Keratinocyte (primary cell): Measurements from ENCODE around the gene USP47. TPM values are rescaled to one million over a fixed set of nuclear protein-coding genes. Genes with fewer than 3 reads are reported as not detected.
A peak's percentile ranks its signal among the peaks of the same experiment; 100 is the strongest.

Experiments used
- DNase-seq: peaks from one replicate; pipeline ENCODE4 v3.0.0-alpha.2; 2011; ENCODE audit warnings: low read depth, missing footprints, low spot score
- FAIRE-seq: peaks from 2 replicates; lab custom pipeline; 2011; peaks lifted over from hg19 to GRCh38; lab: Jason Lieb, UNC
- H2AFZ ChIP-seq: 2 replicates; pipeline ENCODE4 v1.6.0; 2012; ENCODE audit warnings: low read length, control low read depth, inconsistent platforms; ENCODE audit not compliant: control insufficient read depth
- H3K27ac ChIP-seq: 2 replicates; pipeline ENCODE4 v1.5.1; 2011; ENCODE audit warnings: low read length; ENCODE audit not compliant: control insufficient read depth, insufficient read depth
- H3K27me3 ChIP-seq: 3 replicates; pipeline ENCODE4 v1.6.0; 2011; ENCODE audit warnings: low read length; ENCODE audit not compliant: control insufficient read depth, insufficient read depth; ENCODE audit errors: extremely low read depth
- H3K36me3 ChIP-seq, 2 experiments: 2 replicates in 1 of 2; 3 replicates in 1 of 2; pipeline ENCODE4 v1.5.1; 2011; ENCODE audit warnings: low read length in 2 of 2, mild to moderate bottlenecking in 1 of 2; ENCODE audit not compliant: control insufficient read depth in 2 of 2, insufficient read depth in 2 of 2; ENCODE audit errors: extremely low read depth in 1 of 2
- H3K4me1 ChIP-seq: 3 replicates; pipeline ENCODE4 v1.5.1; 2011; ENCODE audit warnings: low read length; ENCODE audit not compliant: control insufficient read depth, insufficient read depth; ENCODE audit errors: extremely low read depth
- H3K4me2 ChIP-seq: 3 replicates; pipeline ENCODE4 v1.6.0; 2011; ENCODE audit warnings: low read depth, low read length; ENCODE audit not compliant: control insufficient read depth, insufficient read depth; ENCODE audit errors: extremely low read depth
- H3K4me3 ChIP-seq, 3 experiments: fragments of 200-600 bp in 1 of 3; sonication (generic) in 1 of 3; 2 replicates in 2 of 3; 3 replicates in 1 of 3; pipeline ENCODE4 v1.5.1; 2011 to 2016; ENCODE audit warnings: low read length in 3 of 3, mild to moderate bottlenecking in 3 of 3, control low read depth in 2 of 3, inconsistent platforms in 1 of 3, low read depth in 1 of 3, mixed read lengths in 1 of 3, mixed run types in 1 of 3, moderate library complexity in 1 of 3; ENCODE audit not compliant: control insufficient read depth in 2 of 3, insufficient read depth in 2 of 3; ENCODE audit errors: extremely low read depth in 1 of 3
- H3K79me2 ChIP-seq: 2 replicates; pipeline ENCODE4 v1.6.0; 2012; ENCODE audit warnings: low read length; ENCODE audit not compliant: control insufficient read depth, insufficient read depth
- H3K9ac ChIP-seq: 3 replicates; pipeline ENCODE4 v1.6.0; 2011; ENCODE audit warnings: low read length; ENCODE audit not compliant: control insufficient read depth, insufficient read depth; ENCODE audit errors: extremely low read depth
- H3K9me1 ChIP-seq: 3 replicates; pipeline ENCODE4 v1.6.0; 2011; ENCODE audit warnings: low read length; ENCODE audit not compliant: control insufficient read depth, insufficient read depth; ENCODE audit errors: extremely low read depth
- H3K9me3 ChIP-seq: 2 replicates; pipeline ENCODE4 v1.5.1; 2012; ENCODE audit warnings: low read depth, low read length; ENCODE audit not compliant: control insufficient read depth
- H4K20me1 ChIP-seq: 3 replicates; pipeline ENCODE4 v1.6.0; 2011; ENCODE audit warnings: low read length; ENCODE audit not compliant: control insufficient read depth, insufficient read depth; ENCODE audit errors: extremely low read depth
- CTCF ChIP-seq, 3 experiments: IDR thresholded peaks in 1 of 3; conservative IDR thresholded peaks in 1 of 3; optimal IDR thresholded peaks in 1 of 3; 2 replicates in 2 of 3; 3 replicates in 1 of 3; pipeline versions ENCODE3 to v1.5.1; 2011; ENCODE audit warnings: low read length in 3 of 3, mild to moderate bottlenecking in 3 of 3, moderate library complexity in 2 of 3, control low read depth in 1 of 3, inconsistent platforms in 1 of 3; ENCODE audit not compliant: insufficient read depth in 2 of 3; ENCODE audit errors: extremely low read depth in 1 of 3
- EZH2 ChIP-seq: IDR thresholded peaks from one replicate; pipeline ENCODE4 v1.6.1; 2012; ENCODE audit warnings: inconsistent platforms, mild to moderate bottlenecking, low read length, moderate library complexity
- dilution Hi-C: fragments of 300-500 bp; cut with MboI; formaldehyde crosslinking; loops from one replicate; pipeline ENCODE4 v1.7.0; 2020; ENCODE audit warnings: low sequenced_read_pairs; ENCODE audit not compliant: extremely low pct_ligation_motif_present
- polyA plus RNA-seq, 5 experiments: library from polyadenylated mRNA; depleted of rRNA in 3 of 5; stranded (reverse) in 3 of 5; stranded (forward) in 1 of 5; unstranded in 1 of 5; fragments of >200 nt; gene quantifications; 1 replicate in 1 of 5; 2 replicates in 3 of 5; 3 replicates in 1 of 5; pipeline versions ENCODE4 v1.2.1 to v1.2.3, GENCODE V29; 2011 to 2012; ENCODE audit warnings: missing spikeins in 2 of 5, low read depth in 1 of 5, low replicate concordance in 1 of 5

USP47 gene
- polyA plus RNA-seq, 1 donor (not counting 4 experiments of a cell fraction or from before 2014, with no cell fraction given), result 22.4 TPM

DNA sequence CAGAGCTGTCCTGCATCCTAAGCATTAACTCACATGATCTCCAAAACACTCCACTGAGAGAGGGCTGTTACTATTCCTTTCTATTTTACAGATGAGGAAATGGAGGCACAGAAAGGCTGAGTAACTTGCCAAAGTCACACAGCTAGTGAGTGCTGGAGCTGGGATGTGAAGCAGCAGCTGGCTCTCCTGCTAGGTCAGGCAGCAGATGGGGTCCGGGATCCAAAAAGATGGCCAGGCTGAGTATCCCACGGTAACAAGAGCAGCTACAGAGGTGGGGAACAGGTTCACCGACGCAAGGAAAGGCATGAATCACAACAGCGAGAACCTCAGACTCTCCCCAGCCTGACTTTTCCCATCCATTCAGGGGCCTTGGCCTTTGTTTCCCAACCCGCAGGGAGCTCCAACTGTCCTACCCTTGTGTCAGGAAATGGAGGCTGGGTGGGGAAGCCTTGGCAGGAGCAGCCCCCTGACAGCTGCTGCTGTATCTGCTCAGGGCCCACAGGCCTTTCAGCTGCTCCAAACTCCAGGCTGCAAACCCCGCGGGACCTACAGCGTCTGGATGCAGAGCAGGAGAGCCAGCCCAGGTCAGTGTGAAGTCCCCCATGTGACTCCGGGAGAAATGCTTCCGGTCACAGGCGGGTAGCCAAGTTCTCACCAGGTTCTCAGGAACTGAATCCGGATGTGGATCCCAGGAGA, 137.2 kb downstream of the USP47 start:
- H3K9ac ChIP-seq, result no peak overlapping the region
- H3K27ac ChIP-seq, result peak overlapping the region; percentile 49
- no peak overlapping the region for H2AFZ ChIP-seq
- H3K4me2 ChIP-seq, result no peak overlapping the region
- H3K79me2 ChIP-seq, result peaks cover 18% of the 10 kb centered on the region
- DNase-seq (no peak), FAIRE-seq (peak; percentile 52)
- no peaks in the 10 kb centered on the region for H4K20me1 ChIP-seq
- no peaks in the 10 kb centered on the region for H3K9me3 ChIP-seq
- dilution Hi-C loops, result no loop called here
- peaks cover 69% of the 10 kb centered on the region for H3K4me1 ChIP-seq
- TF ChIP-seq EZH2, result no peak
- TF ChIP-seq CTCF (optimal IDR thresholded peaks at IDR 0.05 in 1 of 3, IDR thresholded peaks at IDR 0.05 in 1 of 3, conservative IDR thresholded peaks at IDR 0.05 in 1 of 3; ENCODE audit: extremely low read depth in 1 of 3, insufficient read depth in 2 of 3, low read length in 3 of 3), result no peak
- H3K27me3 ChIP-seq, result no peaks in the 10 kb centered on the region
- no peak overlapping the region for H3K4me3 ChIP-seq
- peaks cover 9 to 23% of the 10 kb centered on the region in 2 experiments for H3K36me3 ChIP-seq
- H3K9me1 ChIP-seq, result no peaks in the 10 kb centered on the region

DNA sequence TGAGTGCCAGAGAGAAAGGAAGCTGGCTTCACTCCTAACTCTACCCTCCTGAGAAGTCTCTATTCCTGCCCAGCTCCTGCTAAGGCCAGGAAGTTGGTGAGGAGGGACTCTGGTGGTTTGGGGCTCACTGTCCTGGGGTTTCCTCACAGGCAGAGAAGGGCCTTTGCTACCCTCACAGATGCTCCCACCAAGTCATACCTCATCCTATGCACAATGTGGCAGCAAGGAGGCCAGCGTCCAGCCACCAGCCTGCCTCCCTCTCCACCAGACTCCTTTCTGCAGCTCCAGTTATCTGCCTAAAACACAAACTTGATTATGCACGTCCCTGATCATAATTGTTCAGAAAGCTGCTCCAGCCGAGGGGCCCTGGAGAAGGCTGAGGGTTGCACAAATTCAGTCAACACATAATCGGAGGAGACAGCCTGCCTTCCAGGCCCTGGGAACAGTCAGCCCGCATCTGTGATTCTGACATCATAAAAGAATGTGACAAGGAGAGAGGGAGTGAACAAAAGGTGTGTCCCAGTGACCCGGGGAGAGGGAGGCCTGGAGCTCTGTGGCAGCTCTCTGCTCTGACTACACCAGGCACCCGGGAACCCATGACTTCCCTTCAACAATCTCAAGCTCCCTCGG, 137.8 kb downstream of the USP47 start:
- H3K9me3 ChIP-seq, result no peaks in the 10 kb centered on the region
- H3K27ac ChIP-seq, result peak overlapping the region; percentile 49
- no peak overlapping the region for H3K9ac ChIP-seq
- TF ChIP-seq EZH2 (no peak), CTCF (optimal IDR thresholded peaks at IDR 0.05 in 1 of 3, IDR thresholded peaks at IDR 0.05 in 1 of 3, conservative IDR thresholded peaks at IDR 0.05 in 1 of 3; ENCODE audit: extremely low read depth in 1 of 3, insufficient read depth in 2 of 3, low read length in 3 of 3) (no peak)
- H3K4me1 ChIP-seq, result peaks cover 72% of the 10 kb centered on the region
- no peaks in the 10 kb centered on the region for H3K9me1 ChIP-seq
- H2AFZ ChIP-seq, result no peak overlapping the region
- no peak overlapping the region for H3K4me3 ChIP-seq
- H3K27me3 ChIP-seq, result no peaks in the 10 kb centered on the region
- FAIRE-seq, result peak; percentile 75
- no peaks in the 10 kb centered on the region for H4K20me1 ChIP-seq
- peaks cover 9 to 20% of the 10 kb centered on the region in 2 experiments for H3K36me3 ChIP-seq
- dilution Hi-C loops, result no loop called here
- H3K79me2 ChIP-seq, result peaks cover 16% of the 10 kb centered on the region
- DNase-seq, result no peak
- peak overlapping the region; percentile 9 for H3K4me2 ChIP-seq
